H1 (cell line): ENCODE measurements around the gene PCCA. TPM values are rescaled to one million over a fixed set of nuclear protein-coding genes. Genes with fewer than 3 reads are reported as not detected.

ENCODE experiments used
- BCL11A ChIP-seq, 2 experiments: IDR thresholded peaks; one replicate each; pipeline ENCODE4 v1.6.1; 2011; ENCODE audit warnings: low read depth in 2 of 2, low read length in 2 of 2, mild to moderate bottlenecking in 2 of 2
- BRCA1 ChIP-seq: IDR thresholded peaks from 2 replicates; pipeline ENCODE4 v1.6.1; 2012; ENCODE audit warnings: low read depth, low read length, improper control_type of control experiment
- CHD2 ChIP-seq: IDR thresholded peaks from 2 replicates; pipeline ENCODE4 v1.6.1; 2012; ENCODE audit warnings: low read length, improper control_type of control experiment
- E2F6 ChIP-seq: IDR thresholded peaks from 2 replicates; pipeline ENCODE4 v1.6.1; 2012; ENCODE audit warnings: inconsistent platforms
- GABPA ChIP-seq: IDR thresholded peaks from 2 replicates; pipeline ENCODE4 v1.6.1; 2011; ENCODE audit warnings: mild to moderate bottlenecking, low read length, moderate library complexity, borderline replicate concordance; ENCODE audit not compliant: insufficient read depth
- RAD21 ChIP-seq, 2 experiments: IDR thresholded peaks in 1 of 2; conservative IDR thresholded peaks in 1 of 2; 2 replicates each; pipeline ENCODE4 v1.6.1; 2011; ENCODE audit warnings: low read depth in 2 of 2, low read length in 2 of 2, improper control_type of control experiment in 1 of 2, inconsistent platforms in 1 of 2, mild to moderate bottlenecking in 1 of 2, moderate library complexity in 1 of 2
- RNF2 ChIP-seq: fragments of 200-900, 300-1000 bp; sonication (generic); IDR thresholded peaks from 2 replicates; pipeline ENCODE4 v1.7.1; 2016; ENCODE audit warnings: borderline replicate concordance, low read depth, mild to moderate bottlenecking, antibody characterized with exemption, low read length; ENCODE audit not compliant: poor library complexity, severe bottlenecking; ENCODE audit errors: missing control alignments
- RXRA ChIP-seq: IDR thresholded peaks from 2 replicates; pipeline ENCODE4 v1.6.1; 2011; ENCODE audit warnings: low read depth, mild to moderate bottlenecking, low read length, moderate library complexity; ENCODE audit not compliant: insufficient read depth
- SIX5 ChIP-seq: IDR thresholded peaks from 2 replicates; pipeline ENCODE4 v1.6.1; 2011; ENCODE audit warnings: mild to moderate bottlenecking, low read depth, low read length
- SRF ChIP-seq: IDR thresholded peaks from 2 replicates; pipeline ENCODE4 v1.6.1; 2011; ENCODE audit warnings: mild to moderate bottlenecking, low read depth, low read length, moderate library complexity
- TEAD4 ChIP-seq: IDR thresholded peaks from 2 replicates; pipeline ENCODE4 v1.6.1; 2012; ENCODE audit warnings: low read depth, low read length, inconsistent platforms, mixed read lengths
- polyA plus RNA-seq, 7 experiments: library from polyadenylated mRNA; depleted of rRNA in 3 of 7; stranded (reverse) in 5 of 7; unstranded in 2 of 7; fragments of >200 nt in 5 of 7; fragments of 200-250 nt in 2 of 7; gene quantifications; 1 replicate in 5 of 7; 2 replicates in 1 of 7; 4 replicates in 1 of 7; pipeline versions ENCODE4 v1.2.1 to v1.2.3, GENCODE V29; 2011 to 2013; ENCODE audit warnings: missing spikeins in 2 of 7, mixed read lengths in 2 of 7
- total RNA-seq: library from RNA; stranded (reverse); fragmentation: NEBNext Ultra II Directional; extraction: Animal tissue kit (Norgen Biotek cat#: 25700); gene quantifications from 2 replicates; pipeline ENCODE4 v1.2.1, GENCODE V29; 2021

PCCA gene
- total and polyA plus RNA-seq, 2 of the 8 experiments (the other 6 are each of a cell fraction or from before 2014, with no cell fraction given): 18.4 to 49.8 TPM

DNA sequence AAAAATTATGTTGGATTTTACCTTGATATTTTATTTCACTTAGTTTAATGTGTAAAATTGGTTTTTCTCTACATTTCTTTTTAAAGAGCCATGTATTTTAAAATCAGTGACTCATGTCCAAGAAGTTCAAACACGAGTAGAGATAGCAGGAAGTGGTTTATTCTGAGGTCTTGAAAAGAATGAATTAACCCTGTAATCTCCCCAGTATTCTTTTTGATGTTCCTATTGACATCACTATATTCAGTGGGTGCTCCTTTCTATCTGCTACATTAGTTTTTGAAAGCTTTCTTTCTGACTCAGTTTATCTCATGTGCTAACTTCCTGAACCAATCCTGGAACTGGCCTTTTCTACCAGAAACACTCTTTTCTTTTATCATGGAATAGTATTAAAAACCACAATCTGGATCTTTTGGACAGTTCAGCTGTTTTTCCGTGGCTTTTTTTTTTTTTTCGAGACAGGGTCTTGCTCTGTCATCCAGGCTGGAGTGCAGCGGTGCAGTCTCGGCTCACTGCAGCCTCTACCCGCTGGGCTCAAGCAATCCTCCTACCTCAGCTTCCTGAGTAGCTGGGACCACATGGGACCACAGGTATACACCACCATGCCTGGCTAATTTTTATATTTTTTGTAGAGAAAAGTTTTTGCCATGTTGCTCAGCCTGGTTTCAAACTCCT lies 114.9 kb downstream of the PCCA start (continued):
- TF ChIP-seq RXRA (no peak), E2F6 (no peak), SIX5 (no peak), BCL11A (IDR thresholded peaks at IDR 0.05; ENCODE audit: low read depth in 2 of 2, low read length in 2 of 2) (no peak), BRCA1 (no peak), TEAD4 (no peak), RNF2 (no peak), CHD2 (no peak), SRF (no peak), GABPA (no peak), RAD21 (IDR thresholded peaks at IDR 0.05 in 1 of 2, conservative IDR thresholded peaks at IDR 0.05 in 1 of 2; ENCODE audit: low read depth in 2 of 2, low read length in 2 of 2) (no peak)
- TF ChIP-seq, all 59 proteins: peak for 0
